H9 (cell line): ENCODE data around the gene LRRN4CL. TPM values are rescaled to one million over a fixed set of nuclear protein-coding genes. Genes with fewer than 3 reads are reported as not detected.

ENCODE experiments used
- DNase-seq: peaks from one replicate; pipeline ENCODE4 v3.0.0-alpha.2; 2017
- H2AFZ ChIP-seq: one replicate; pipeline ENCODE4 v1.6.1; 2013; ENCODE audit warnings: mild to moderate bottlenecking, low read length, control low read depth, moderate library complexity
- H2AK5ac ChIP-seq: 2 replicates; pipeline ENCODE4 v1.6.1; 2013; ENCODE audit warnings: low read length, control low read depth, mixed read lengths; ENCODE audit not compliant: insufficient read length
- H2BK120ac ChIP-seq: one replicate; pipeline ENCODE4 v1.6.1; 2013; ENCODE audit warnings: low read depth, mild to moderate bottlenecking, low read length, control low read depth, inconsistent platforms; ENCODE audit not compliant: poor library complexity, severe bottlenecking
- H2BK12ac ChIP-seq: 2 replicates; pipeline ENCODE4 v1.6.1; 2013; ENCODE audit warnings: low read length, control low read depth, mixed read lengths, low read depth; ENCODE audit not compliant: insufficient read length
- H2BK15ac ChIP-seq: 2 replicates; pipeline ENCODE4 v1.6.1; 2013; ENCODE audit warnings: low read depth, low read length, control low read depth
- H2BK20ac ChIP-seq: one replicate; pipeline ENCODE4 v1.6.1; 2013; ENCODE audit warnings: low read depth, mild to moderate bottlenecking, low read length, control low read depth, inconsistent platforms; ENCODE audit not compliant: poor library complexity, severe bottlenecking
- H2BK5ac ChIP-seq: 2 replicates; pipeline ENCODE4 v1.6.1; 2013; ENCODE audit warnings: low read length, control low read depth, mixed read lengths; ENCODE audit not compliant: insufficient read length
- H3K14ac ChIP-seq: 2 replicates; pipeline ENCODE4 v1.6.1; 2013; ENCODE audit warnings: low read length, control low read depth; ENCODE audit not compliant: insufficient read depth
- H3K18ac ChIP-seq: 2 replicates; pipeline ENCODE4 v1.6.1; 2013; ENCODE audit warnings: low read depth, mild to moderate bottlenecking, mixed read lengths, low read length, control low read depth; ENCODE audit not compliant: insufficient read length
- H3K23ac ChIP-seq: 2 replicates; pipeline ENCODE4 v1.6.1; 2013; ENCODE audit warnings: low read length, control low read depth, mixed read lengths, low read depth; ENCODE audit not compliant: insufficient read length
- H3K23me2 ChIP-seq: 2 replicates; pipeline ENCODE4 v1.6.1; 2013; ENCODE audit warnings: low read depth, mild to moderate bottlenecking, mixed read lengths, low read length, control low read depth; ENCODE audit not compliant: insufficient read length, poor library complexity, severe bottlenecking
- H3K27ac ChIP-seq: 2 replicates; pipeline ENCODE4 v1.5.1; 2013; ENCODE audit warnings: low read length, control low read depth, mixed read lengths, low read depth; ENCODE audit not compliant: insufficient read length
- H3K27me3 ChIP-seq: 2 replicates; pipeline ENCODE4 v1.6.1; 2013; ENCODE audit warnings: low read length, control low read depth, inconsistent platforms; ENCODE audit not compliant: insufficient read depth
- H3K4ac ChIP-seq: 2 replicates; pipeline ENCODE4 v1.6.1; 2013; ENCODE audit warnings: low read depth, mild to moderate bottlenecking, control low read depth, inconsistent platforms, low read length, moderate library complexity
- H3K4me1 ChIP-seq: 2 replicates; pipeline ENCODE4 v1.6.1; 2013; ENCODE audit warnings: low read length, control low read depth, inconsistent platforms; ENCODE audit not compliant: insufficient read depth
- H3K4me2 ChIP-seq: 2 replicates; pipeline ENCODE4 v1.6.1; 2013; ENCODE audit warnings: low read length, control low read depth, mixed read lengths; ENCODE audit not compliant: insufficient read length, insufficient read depth
- H3K56ac ChIP-seq: 2 replicates; pipeline ENCODE4 v1.6.1; 2013; ENCODE audit warnings: low read depth, mild to moderate bottlenecking, mixed read lengths, low read length, control low read depth; ENCODE audit not compliant: insufficient read length
- H3K79me1 ChIP-seq: 2 replicates; pipeline ENCODE4 v1.6.1; 2013; ENCODE audit warnings: low read depth, mild to moderate bottlenecking, moderate library complexity, low read length, control low read depth, inconsistent platforms; ENCODE audit not compliant: insufficient read depth, poor library complexity, severe bottlenecking
- H3K79me2 ChIP-seq: 2 replicates; pipeline ENCODE4 v1.6.1; 2013; ENCODE audit warnings: low read length, control low read depth, inconsistent platforms; ENCODE audit not compliant: insufficient read depth
- H3K9ac ChIP-seq: 2 replicates; pipeline ENCODE4 v1.6.1; 2013; ENCODE audit warnings: low read length, control low read depth, mixed read lengths; ENCODE audit not compliant: insufficient read length; ENCODE audit errors: extremely low read depth
- H3K9me3 ChIP-seq: one replicate; pipeline ENCODE4 v1.6.1; 2013; ENCODE audit warnings: low read depth, low read length, inconsistent platforms; ENCODE audit not compliant: control insufficient read depth
- H3T11ph ChIP-seq: one replicate; pipeline ENCODE4 v1.6.1; 2013; ENCODE audit warnings: mild to moderate bottlenecking, low read length, control low read depth, inconsistent platforms
- H4K20me1 ChIP-seq: one replicate; pipeline ENCODE4 v1.6.1; 2013; ENCODE audit not compliant: control insufficient read depth, insufficient read length, insufficient read depth
- H4K5ac ChIP-seq: 2 replicates; pipeline ENCODE4 v1.6.1; 2013; ENCODE audit warnings: low read depth, mild to moderate bottlenecking, mixed read lengths, low read length, control low read depth; ENCODE audit not compliant: insufficient read length
- H4K8ac ChIP-seq: replicated peaks from 2 replicates; pipeline ENCODE4 v1.6.1; 2013; ENCODE audit warnings: low read length, control low read depth, mixed read lengths, low read depth; ENCODE audit not compliant: insufficient read length
- H4K91ac ChIP-seq: 2 replicates; pipeline ENCODE4 v1.6.1; 2013; ENCODE audit warnings: low read depth, mild to moderate bottlenecking, moderate library complexity, mixed read lengths, low read length, control low read depth; ENCODE audit not compliant: insufficient read length
- H3K27ac Mint-ChIP-seq, 3 experiments: 2 replicates in 2 of 3; 3 replicates in 1 of 3; pipeline ENCODE4 v1.8.0; 2020 to 2021; ENCODE audit warnings: mixed read lengths in 3 of 3, mild to moderate bottlenecking in 1 of 3, moderate library complexity in 1 of 3
- H3K27me3 Mint-ChIP-seq: 2 replicates; pipeline ENCODE4 v1.8.0; 2021; ENCODE audit warnings: low read depth, mild to moderate bottlenecking, moderate library complexity, mixed read lengths
- H3K36me3 Mint-ChIP-seq, 3 experiments: 2 replicates in 2 of 3; 3 replicates in 1 of 3; pipeline ENCODE4 v1.8.0; 2020 to 2021; ENCODE audit warnings: low read depth in 3 of 3, mixed read lengths in 3 of 3; ENCODE audit not compliant: insufficient read depth in 1 of 3
- H3K4me1 Mint-ChIP-seq, 2 experiments: 2 replicates each; pipeline ENCODE4 v1.8.0; 2020; ENCODE audit warnings: mixed read lengths in 2 of 2
- H3K4me3 Mint-ChIP-seq, 2 experiments: 2 replicates in 1 of 2; 3 replicates in 1 of 2; pipeline ENCODE4 v1.8.0; 2020 to 2021; ENCODE audit warnings: mild to moderate bottlenecking in 2 of 2, mixed read lengths in 2 of 2, moderate library complexity in 1 of 2
- H3K9me3 Mint-ChIP-seq, 2 experiments: 2 replicates in 1 of 2; 3 replicates in 1 of 2; pipeline ENCODE4 v1.8.0; 2020; ENCODE audit warnings: mild to moderate bottlenecking in 2 of 2, mixed read lengths in 2 of 2, moderate library complexity in 1 of 2
- WGBS: extraction: QIAGEN DNeasy Blood & Tissue Kit; methylation state at CpG from one replicate; pipeline ENCODE4 v1.1.7; 2013; ENCODE audit warnings: missing lambda C conversion rate, low lambda C conversion rate, mixed read lengths; ENCODE audit not compliant: insufficient read length; ENCODE audit errors: extremely low coverage; 5-methylcytosine and 5-hydroxymethylcytosine counted together
- total RNA-seq: library from RNA; stranded (reverse); gene quantifications from 2 replicates; pipeline ENCODE4 v1.2.1, GENCODE V29; 2021
- TF ChIP-seq, protein P1 (sequence below): fragments of 200-600 bp; sonication (generic); conservative IDR thresholded peaks from 3 replicates; pipeline ENCODE4 v1.8.0; 2021; ENCODE audit warnings: antibody characterized with exemption, mild to moderate bottlenecking

Gene LRRN4CL
- total RNA-seq, 1 experiment from 2014 or later = 0.59 TPM

DNA sequence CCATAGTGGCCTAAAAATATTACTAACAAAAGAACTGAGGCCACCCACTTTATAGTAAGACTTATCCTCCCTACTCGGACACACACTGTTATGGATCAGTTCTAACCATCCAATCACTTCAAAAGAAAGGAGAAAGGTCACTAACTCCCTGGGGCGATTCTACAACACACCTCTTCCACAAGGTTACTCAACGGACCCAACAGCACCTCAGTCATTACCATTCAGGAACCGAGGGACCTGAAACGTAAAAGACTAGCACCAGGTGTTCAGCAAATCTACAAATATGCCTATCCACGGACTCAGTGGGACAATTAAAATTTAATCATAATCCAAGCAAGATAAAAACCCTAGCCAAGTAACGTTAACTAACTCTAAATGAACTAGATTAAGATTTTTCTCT lies 36.3 kb upstream of the LRRN4CL start:
- Histone ChIP-seq H3K79me1 (peaks cover 6% of the 10 kb centered on the region), H3K9me3 (no peaks in the 10 kb centered on the region), H2BK20ac (no peak overlapping the region), H3K18ac (no peak overlapping the region), H4K5ac (no peak overlapping the region), H3K14ac (no peak overlapping the region), H4K20me1 (no peaks in the 10 kb centered on the region), H2BK15ac (no peak overlapping the region), H3K4me2 (peak overlapping the region; percentile 99), H3K27me3 (no peaks in the 10 kb centered on the region), H3K23me2 (peaks cover 25% of the 10 kb centered on the region), H2BK120ac (no peak overlapping the region), H3K56ac (no peak overlapping the region), H2AK5ac (no peak overlapping the region), H3K4me1 (no peaks in the 10 kb centered on the region), H2BK5ac (no peak overlapping the region), H3K23ac (no peak overlapping the region), H3K9ac (peak overlapping the region; percentile 94), H3T11ph (no peak overlapping the region), H4K91ac (no peak overlapping the region), H2AFZ (no peak overlapping the region), H2BK12ac (no peak overlapping the region), H4K8ac (no peak overlapping the region), H3K4ac (no peak overlapping the region), H3K79me2 (peaks cover 30% of the 10 kb centered on the region), H3K27ac (no peak overlapping the region)
- no peak for DNase-seq
- H3K27ac Mint-ChIP-seq = peak overlapping the region in 2 of 3 experiments; percentile 67 to 92; a peak in 5 of 7 replicates
- no CpG with 5 or more reads among the region's 7 CpGs for WGBS
- no peaks in the 10 kb centered on the region for H3K27me3 Mint-ChIP-seq
- H3K4me1 Mint-ChIP-seq = peaks cover 20 to 27% of the 10 kb centered on the region in 2 experiments
- peaks cover 38 to 55% (median 49%) of the 10 kb centered on the region in 3 experiments for H3K36me3 Mint-ChIP-seq
- H3K9me3 Mint-ChIP-seq = no peaks in the 10 kb centered on the region
- peak overlapping the region; percentile 89 to 95 for H3K4me3 Mint-ChIP-seq
- TF ChIP-seq, protein P1, sequence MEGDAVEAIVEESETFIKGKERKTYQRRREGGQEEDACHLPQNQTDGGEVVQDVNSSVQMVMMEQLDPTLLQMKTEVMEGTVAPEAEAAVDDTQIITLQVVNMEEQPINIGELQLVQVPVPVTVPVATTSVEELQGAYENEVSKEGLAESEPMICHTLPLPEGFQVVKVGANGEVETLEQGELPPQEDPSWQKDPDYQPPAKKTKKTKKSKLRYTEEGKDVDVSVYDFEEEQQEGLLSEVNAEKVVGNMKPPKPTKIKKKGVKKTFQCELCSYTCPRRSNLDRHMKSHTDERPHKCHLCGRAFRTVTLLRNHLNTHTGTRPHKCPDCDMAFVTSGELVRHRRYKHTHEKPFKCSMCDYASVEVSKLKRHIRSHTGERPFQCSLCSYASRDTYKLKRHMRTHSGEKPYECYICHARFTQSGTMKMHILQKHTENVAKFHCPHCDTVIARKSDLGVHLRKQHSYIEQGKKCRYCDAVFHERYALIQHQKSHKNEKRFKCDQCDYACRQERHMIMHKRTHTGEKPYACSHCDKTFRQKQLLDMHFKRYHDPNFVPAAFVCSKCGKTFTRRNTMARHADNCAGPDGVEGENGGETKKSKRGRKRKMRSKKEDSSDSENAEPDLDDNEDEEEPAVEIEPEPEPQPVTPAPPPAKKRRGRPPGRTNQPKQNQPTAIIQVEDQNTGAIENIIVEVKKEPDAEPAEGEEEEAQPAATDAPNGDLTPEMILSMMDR = no peak
